ENCODE results near the gene CLDN3. TPM values are rescaled to one million over a fixed set of nuclear protein-coding genes. Genes with fewer than 3 reads are reported as not detected.

Gene CLDN3
- polyA plus RNA-seq, 1 donor from 2014 or later: not detected

GRCh38 chr7:73762659-73762999 lies 7.4 kb downstream of the CLDN3 start:
- Histone ChIP-seq H3K9me2 (ENCODE audit: insufficient read depth, low read length) (no peaks in the 10 kb centered on the region), H3K79me2 (replicated peaks; ENCODE audit: insufficient read depth, low read length) (no peaks in the 10 kb centered on the region), H3K4me2 (ENCODE audit: low read length) (no peak overlapping the region), H3K9me3 (ENCODE audit: low read length) (no peaks in the 10 kb centered on the region), H3K27ac (ENCODE audit: low read length) (no peak overlapping the region), H2AFZ (ENCODE audit: low read depth, low read length) (no peak overlapping the region), H3K36me3 (ENCODE audit: insufficient read depth, low read length) (no peaks in the 10 kb centered on the region), H3K4me3 (ENCODE audit: low read length) (no peak overlapping the region), H3K27me3 (ENCODE audit: insufficient read depth, low read depth, low read length) (no peaks in the 10 kb centered on the region), H3F3A (ENCODE audit: insufficient read depth, low read length, poor library complexity, severe bottlenecking) (no peaks in the 10 kb centered on the region), H3K9ac (ENCODE audit: low read length) (no peak overlapping the region), H4K20me1 (ENCODE audit: insufficient read depth) (no peaks in the 10 kb centered on the region)
- TF ChIP-seq CTCF (IDR thresholded peaks at IDR 0.05; ENCODE audit: poor library complexity, severe bottlenecking) (no peak), RAD21 (conservative IDR thresholded peaks at IDR 0.05) (no peak), MXI1 (conservative IDR thresholded peaks at IDR 0.05; ENCODE audit: poor library complexity, severe bottlenecking) (no peak), EP300 (conservative IDR thresholded peaks at IDR 0.05; ENCODE audit: poor library complexity, severe bottlenecking) (no peak), SMC3 (conservative IDR thresholded peaks at IDR 0.05; ENCODE audit: poor library complexity) (no peak), POLR2AphosphoS5 (IDR thresholded peaks at IDR 0.05) (no peak), EZH2 (IDR thresholded peaks at IDR 0.05; ENCODE audit: borderline replicate concordance, insufficient read depth, low read length, poor library complexity, severe bottlenecking) (no peak)
- TF ChIP-seq, protein P1, sequence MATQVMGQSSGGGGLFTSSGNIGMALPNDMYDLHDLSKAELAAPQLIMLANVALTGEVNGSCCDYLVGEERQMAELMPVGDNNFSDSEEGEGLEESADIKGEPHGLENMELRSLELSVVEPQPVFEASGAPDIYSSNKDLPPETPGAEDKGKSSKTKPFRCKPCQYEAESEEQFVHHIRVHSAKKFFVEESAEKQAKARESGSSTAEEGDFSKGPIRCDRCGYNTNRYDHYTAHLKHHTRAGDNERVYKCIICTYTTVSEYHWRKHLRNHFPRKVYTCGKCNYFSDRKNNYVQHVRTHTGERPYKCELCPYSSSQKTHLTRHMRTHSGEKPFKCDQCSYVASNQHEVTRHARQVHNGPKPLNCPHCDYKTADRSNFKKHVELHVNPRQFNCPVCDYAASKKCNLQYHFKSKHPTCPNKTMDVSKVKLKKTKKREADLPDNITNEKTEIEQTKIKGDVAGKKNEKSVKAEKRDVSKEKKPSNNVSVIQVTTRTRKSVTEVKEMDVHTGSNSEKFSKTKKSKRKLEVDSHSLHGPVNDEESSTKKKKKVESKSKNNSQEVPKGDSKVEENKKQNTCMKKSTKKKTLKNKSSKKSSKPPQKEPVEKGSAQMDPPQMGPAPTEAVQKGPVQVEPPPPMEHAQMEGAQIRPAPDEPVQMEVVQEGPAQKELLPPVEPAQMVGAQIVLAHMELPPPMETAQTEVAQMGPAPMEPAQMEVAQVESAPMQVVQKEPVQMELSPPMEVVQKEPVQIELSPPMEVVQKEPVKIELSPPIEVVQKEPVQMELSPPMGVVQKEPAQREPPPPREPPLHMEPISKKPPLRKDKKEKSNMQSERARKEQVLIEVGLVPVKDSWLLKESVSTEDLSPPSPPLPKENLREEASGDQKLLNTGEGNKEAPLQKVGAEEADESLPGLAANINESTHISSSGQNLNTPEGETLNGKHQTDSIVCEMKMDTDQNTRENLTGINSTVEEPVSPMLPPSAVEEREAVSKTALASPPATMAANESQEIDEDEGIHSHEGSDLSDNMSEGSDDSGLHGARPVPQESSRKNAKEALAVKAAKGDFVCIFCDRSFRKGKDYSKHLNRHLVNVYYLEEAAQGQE (IDR thresholded peaks at IDR 0.05; ENCODE audit: borderline replicate concordance): no peak

DNA sequence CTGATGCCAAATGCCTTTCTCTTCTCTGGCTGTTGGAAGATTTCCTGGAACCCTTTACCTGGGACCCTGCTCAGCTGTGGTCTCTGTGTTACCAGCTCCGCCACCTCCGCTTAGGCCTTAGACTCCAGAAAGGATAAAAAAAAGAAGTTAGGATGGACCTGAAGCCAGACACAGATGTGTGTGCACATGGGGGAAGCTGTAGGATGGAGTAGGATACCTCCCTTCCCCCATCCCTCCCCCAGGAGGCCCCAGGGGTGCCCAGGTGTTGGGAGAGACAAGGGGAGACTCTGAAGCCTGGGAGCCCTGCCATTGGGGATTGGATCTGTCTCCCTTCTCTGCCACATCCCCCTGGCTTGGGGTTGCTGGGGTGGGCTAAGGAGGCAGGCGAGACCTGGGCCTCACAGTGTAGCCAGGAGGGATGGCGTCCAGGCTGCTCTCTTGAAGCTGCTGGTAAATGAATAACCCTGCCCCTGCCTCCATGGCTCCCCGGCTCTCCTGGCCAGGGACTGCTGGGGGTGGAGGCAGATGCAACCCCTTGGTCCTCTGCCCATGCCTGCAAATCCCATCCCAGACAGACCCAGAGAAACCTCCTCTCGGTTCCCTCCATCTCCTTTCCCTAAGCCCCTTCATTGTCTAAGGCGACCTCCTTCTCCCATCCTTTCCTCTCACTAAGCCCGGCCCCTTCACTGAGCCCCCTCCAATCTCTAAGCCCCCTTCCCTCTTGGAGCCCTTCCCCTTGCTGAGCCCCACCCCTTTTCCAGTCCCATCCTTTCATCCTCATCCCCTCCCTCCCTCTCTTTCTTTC lies 8.0 kb downstream of the CLDN3 start:
- Histone ChIP-seq H3K9me3 (ENCODE audit: low read length) (no peaks in the 10 kb centered on the region), H3K79me2 (replicated peaks; ENCODE audit: insufficient read depth, low read length) (no peaks in the 10 kb centered on the region), H3F3A (ENCODE audit: insufficient read depth, low read length, poor library complexity, severe bottlenecking) (no peaks in the 10 kb centered on the region), H3K36me3 (ENCODE audit: insufficient read depth, low read length) (no peaks in the 10 kb centered on the region), H2AFZ (ENCODE audit: low read depth, low read length) (no peak overlapping the region), H3K9ac (ENCODE audit: low read length) (no peak overlapping the region), H3K27me3 (ENCODE audit: insufficient read depth, low read depth, low read length) (no peaks in the 10 kb centered on the region), H3K27ac (ENCODE audit: low read length) (no peak overlapping the region), H4K20me1 (ENCODE audit: insufficient read depth) (no peaks in the 10 kb centered on the region), H3K4me2 (ENCODE audit: low read length) (no peak overlapping the region), H3K9me2 (ENCODE audit: insufficient read depth, low read length) (no peaks in the 10 kb centered on the region), H3K4me3 (ENCODE audit: low read length) (no peak overlapping the region)
- no peak for TF ChIP-seq TAF1 (IDR thresholded peaks at IDR 0.05; ENCODE audit: low read depth)
- TF ChIP-seq POLR2AphosphoS5 (IDR thresholded peaks at IDR 0.05): no peak
- TF ChIP-seq RAD21 (conservative IDR thresholded peaks at IDR 0.05): no peak
- no peak for TF ChIP-seq MXI1 (conservative IDR thresholded peaks at IDR 0.05; ENCODE audit: poor library complexity, severe bottlenecking)
- no peak for TF ChIP-seq EZH2 (IDR thresholded peaks at IDR 0.05; ENCODE audit: borderline replicate concordance, insufficient read depth, low read length, poor library complexity, severe bottlenecking)
- TF ChIP-seq, protein P1 (IDR thresholded peaks at IDR 0.05; ENCODE audit: borderline replicate concordance): no peak
- TF ChIP-seq EP300 (conservative IDR thresholded peaks at IDR 0.05; ENCODE audit: poor library complexity, severe bottlenecking): no peak
- no peak for TF ChIP-seq CTCF (IDR thresholded peaks at IDR 0.05; ENCODE audit: poor library complexity, severe bottlenecking)
- no peak for TF ChIP-seq SMC3 (conservative IDR thresholded peaks at IDR 0.05; ENCODE audit: poor library complexity)

Measured in neural cell (in vitro differentiated cells).